Bronchial epithelial cell (primary cell): ENCODE data around the gene TP53RK. TPM values are rescaled to one million over a fixed set of nuclear protein-coding genes. Genes with fewer than 3 reads are reported as not detected.
"Not testable (repeated sequence)": the region's sequence is repeated elsewhere in the genome, so short reads cannot be mapped to it uniquely, and the experiment has no call there.

Experiments
- DNase-seq: peaks from one replicate; pipeline ENCODE4 v3.0.0-alpha.2; 2010; ENCODE audit warnings: low read depth
- FAIRE-seq: peaks from 2 replicates; lab custom pipeline; 2011; peaks lifted over from hg19 to GRCh38; lab: Jason Lieb, UNC
- H3K27me3 ChIP-seq: 2 replicates; pipeline ENCODE4 v1.5.1; 2011; ENCODE audit warnings: low read length; ENCODE audit not compliant: control insufficient read depth, insufficient read depth
- H3K36me3 ChIP-seq: 2 replicates; pipeline ENCODE4 v1.5.1; 2011; ENCODE audit warnings: low read length; ENCODE audit not compliant: control insufficient read depth, insufficient read depth
- H3K4me3 ChIP-seq: 2 replicates; pipeline ENCODE4 v1.5.1; 2011; ENCODE audit warnings: mild to moderate bottlenecking, low read depth, low read length, control low read depth
- total RNA-seq: library from RNA; depleted of rRNA; stranded (reverse); fragments of >200 nt; gene quantifications from 2 replicates; pipeline ENCODE4 v1.2.1, GENCODE V29; 2014
- TF ChIP-seq, protein P1 (sequence below): IDR thresholded peaks from 2 replicates; pipeline ENCODE4 v1.5.1; 2011; ENCODE audit warnings: mild to moderate bottlenecking, moderate library complexity, low read length, control low read depth, inconsistent platforms; ENCODE audit not compliant: insufficient read depth, severe bottlenecking

TP53RK gene
- total RNA-seq, 1 donor from 2014 or later: 19.0 TPM

DNA sequence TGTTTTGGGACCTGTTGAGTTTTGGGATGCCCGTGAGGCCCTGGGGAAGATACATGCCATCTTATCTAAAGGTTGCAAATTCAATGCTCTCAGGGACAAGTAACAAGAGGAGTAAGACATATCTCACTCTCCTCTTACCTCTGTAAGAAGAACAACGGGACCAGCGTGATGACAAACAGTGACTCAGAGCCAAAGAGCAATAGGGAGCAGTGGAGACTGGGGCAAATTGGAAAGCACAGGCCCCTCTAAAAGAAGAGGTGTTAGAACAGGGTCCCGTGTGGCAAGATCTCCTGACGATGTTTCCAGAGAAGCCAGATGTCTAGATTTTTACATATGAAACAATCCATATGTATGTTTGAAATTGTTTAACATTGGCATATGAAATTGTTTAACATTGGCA is 11.6 kb downstream of the TP53RK start:
- no peak overlapping the region for H3K4me3 ChIP-seq
- no peak for FAIRE-seq
- TF ChIP-seq, protein P1, sequence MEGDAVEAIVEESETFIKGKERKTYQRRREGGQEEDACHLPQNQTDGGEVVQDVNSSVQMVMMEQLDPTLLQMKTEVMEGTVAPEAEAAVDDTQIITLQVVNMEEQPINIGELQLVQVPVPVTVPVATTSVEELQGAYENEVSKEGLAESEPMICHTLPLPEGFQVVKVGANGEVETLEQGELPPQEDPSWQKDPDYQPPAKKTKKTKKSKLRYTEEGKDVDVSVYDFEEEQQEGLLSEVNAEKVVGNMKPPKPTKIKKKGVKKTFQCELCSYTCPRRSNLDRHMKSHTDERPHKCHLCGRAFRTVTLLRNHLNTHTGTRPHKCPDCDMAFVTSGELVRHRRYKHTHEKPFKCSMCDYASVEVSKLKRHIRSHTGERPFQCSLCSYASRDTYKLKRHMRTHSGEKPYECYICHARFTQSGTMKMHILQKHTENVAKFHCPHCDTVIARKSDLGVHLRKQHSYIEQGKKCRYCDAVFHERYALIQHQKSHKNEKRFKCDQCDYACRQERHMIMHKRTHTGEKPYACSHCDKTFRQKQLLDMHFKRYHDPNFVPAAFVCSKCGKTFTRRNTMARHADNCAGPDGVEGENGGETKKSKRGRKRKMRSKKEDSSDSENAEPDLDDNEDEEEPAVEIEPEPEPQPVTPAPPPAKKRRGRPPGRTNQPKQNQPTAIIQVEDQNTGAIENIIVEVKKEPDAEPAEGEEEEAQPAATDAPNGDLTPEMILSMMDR: no peak
- peaks cover 3% of the 10 kb centered on the region for H3K36me3 ChIP-seq
- no peak for DNase-seq
- H3K27me3 ChIP-seq: no peaks in the 10 kb centered on the region

DNA sequence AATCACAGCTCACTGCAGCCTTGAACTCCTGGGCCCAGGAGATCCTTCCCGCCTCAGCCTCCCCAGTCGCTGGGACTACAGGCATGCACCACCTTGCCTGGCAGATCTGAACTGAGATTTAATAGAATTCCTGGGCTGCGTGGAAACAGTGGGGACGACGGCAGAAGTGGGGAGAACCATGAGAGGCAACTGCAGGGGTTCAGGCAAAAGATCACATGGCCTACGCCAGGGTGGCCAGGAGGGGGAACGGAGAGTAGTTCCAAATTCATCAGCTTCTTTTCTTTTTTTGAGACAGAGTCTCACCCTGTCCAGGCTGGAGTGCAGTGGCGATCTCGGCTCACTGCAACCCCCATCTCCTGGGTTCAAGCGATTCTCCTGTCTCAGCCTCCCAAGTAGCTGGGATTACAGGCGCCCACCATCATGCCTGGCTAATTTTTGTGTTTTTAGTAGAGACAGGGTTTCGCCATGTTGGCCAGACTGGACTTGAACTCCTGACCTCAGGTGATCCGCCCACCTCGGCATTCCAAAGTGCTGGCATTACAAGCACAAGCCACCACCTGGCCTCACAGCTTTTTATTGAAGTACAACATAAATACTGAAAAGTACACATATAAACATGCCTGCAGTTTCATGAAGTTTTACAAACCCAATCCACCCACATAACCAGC is 12.5 kb downstream of the TP53RK start:
- not testable (repeated sequence) for DNase-seq, H3K36me3 ChIP-seq, H3K4me3 ChIP-seq, H3K27me3 ChIP-seq
- peak; percentile 66 for FAIRE-seq

DNA sequence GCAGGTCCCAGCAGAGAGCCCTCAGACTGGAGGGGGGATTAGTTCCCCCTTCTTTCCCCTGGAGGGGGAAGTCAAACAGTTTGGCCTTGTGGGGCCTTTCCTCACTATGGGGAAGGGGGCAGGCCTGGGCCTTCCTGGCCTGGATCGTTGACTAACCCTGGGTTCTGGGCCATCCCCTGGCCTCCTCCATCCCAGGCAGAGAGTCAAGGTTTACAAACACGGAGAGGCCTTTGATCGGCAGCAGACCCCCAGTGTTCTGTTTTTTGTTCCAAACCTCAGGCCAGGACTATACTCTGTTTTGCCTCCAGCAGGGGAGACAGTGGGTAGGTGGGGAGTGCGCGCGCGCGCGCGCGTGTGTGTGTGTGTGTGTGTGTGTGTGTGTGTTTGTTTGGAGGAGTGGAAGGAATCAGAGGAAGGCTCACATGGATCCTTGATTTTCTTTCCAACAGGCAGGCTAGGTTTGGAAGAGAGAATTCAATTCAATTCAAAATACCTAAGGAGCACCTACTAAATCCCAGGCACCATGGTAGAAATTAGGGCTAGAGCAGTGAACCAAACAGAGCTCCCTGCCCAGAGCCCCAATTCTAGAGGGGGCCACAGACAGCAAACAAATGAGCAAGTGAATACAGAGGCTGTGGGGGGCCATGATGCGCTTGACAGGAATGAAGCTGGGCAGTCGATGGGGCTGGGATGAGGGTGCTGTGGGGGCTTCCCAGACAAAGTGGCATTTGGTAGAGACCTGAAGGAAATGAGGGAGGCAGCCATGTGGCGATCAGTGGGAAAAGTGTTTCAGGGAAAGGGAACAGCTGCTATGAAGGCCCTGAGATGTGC is 14.8 kb downstream of the TP53RK start:
- Histone ChIP-seq H3K27me3 (no peaks in the 10 kb centered on the region), H3K4me3 (no peak overlapping the region), H3K36me3 (no peaks in the 10 kb centered on the region)
- no peak for FAIRE-seq
- DNase-seq: no peak
- TF ChIP-seq, protein P1: no peak

DNA sequence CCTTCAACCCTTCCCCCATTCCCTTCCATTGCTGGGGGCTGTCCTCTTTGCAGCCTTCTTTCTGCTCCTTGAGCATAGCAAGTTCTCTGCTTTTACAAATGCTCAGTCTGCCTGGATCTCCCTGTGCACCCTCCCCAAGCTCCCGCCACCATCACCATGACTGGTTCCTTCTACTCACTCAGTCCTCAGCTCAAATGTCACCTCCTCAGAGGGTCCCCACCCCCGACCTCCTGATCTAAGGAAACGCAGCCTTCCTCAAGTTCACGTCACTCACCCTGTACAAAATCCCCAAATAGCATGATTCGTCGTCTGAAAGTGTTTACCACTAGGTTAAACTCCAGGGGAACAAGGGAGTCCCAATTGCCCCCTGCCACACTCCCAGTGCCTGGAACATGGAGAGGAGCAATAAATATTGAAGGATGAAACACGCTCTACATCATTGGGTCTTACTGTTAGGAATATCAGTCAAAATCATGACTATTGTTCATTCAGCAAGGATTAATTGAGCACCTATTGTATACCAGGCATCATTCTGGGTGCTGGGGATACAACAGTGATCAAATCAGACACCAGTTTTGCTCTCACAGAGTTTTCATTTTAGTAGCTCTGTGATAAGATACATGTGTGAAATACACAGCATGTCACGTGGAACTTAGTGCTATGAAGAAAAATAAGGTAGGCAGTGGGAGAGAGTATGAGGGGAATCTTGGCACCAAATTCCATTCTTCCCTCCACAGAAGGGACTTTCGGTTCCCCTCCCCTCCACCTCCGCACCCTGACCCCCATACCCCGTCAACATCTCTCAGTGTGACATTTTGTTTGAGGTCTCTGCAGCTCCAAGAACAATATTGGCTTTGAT is 15.6 kb downstream of the TP53RK start:
- DNase-seq (no peak), FAIRE-seq (no peak)
- Histone ChIP-seq H3K4me3 (no peak overlapping the region), H3K27me3 (no peaks in the 10 kb centered on the region), H3K36me3 (no peaks in the 10 kb centered on the region)
- TF ChIP-seq, protein P1: no peak

DNA sequence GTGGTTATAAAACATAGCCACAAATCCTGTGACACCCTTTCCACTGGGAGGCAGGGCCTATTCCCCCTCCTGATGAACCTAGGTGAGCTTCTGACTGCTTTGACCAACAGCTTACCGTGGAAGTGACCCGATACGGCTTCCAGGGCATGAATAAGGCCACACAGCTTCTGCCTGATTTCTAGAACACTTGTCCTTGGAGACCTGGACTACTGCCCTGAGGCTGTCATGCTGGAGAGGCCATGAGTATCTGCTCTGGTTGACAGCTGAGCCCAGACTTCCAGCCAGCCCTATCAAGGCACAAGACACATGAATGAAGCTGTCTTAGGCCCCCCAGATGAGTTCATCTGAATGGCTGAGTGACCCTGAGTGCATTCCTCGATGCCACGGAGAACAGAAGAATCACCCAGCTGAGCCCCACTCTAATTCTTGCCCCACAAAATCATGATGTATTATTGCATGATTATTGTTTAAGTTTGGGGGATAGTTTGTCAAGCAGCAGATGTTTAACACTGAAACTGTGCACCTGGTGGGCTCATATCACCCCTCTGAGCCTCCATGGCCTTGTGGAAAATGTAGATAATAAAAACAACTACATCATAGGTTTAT is 16.6 kb downstream of the TP53RK start:
- H3K27me3 ChIP-seq: no peaks in the 10 kb centered on the region
- no peaks in the 10 kb centered on the region for H3K36me3 ChIP-seq
- FAIRE-seq (no peak), DNase-seq (no peak)
- no peak overlapping the region for H3K4me3 ChIP-seq
- TF ChIP-seq, protein P1: no peak
